ENCODE measurements around the gene TMEM233. TPM values are rescaled to one million over a fixed set of nuclear protein-coding genes. Genes with fewer than 3 reads are reported as not detected.
"Not testable (repeated sequence)": the region's sequence is repeated elsewhere in the genome, so short reads cannot be mapped to it uniquely, and the experiment has no call there.

The TMEM233 gene
- total and polyA plus RNA-seq, 2 experiments from 2014 or later, result 0.24 to 0.71 TPM

DNA sequence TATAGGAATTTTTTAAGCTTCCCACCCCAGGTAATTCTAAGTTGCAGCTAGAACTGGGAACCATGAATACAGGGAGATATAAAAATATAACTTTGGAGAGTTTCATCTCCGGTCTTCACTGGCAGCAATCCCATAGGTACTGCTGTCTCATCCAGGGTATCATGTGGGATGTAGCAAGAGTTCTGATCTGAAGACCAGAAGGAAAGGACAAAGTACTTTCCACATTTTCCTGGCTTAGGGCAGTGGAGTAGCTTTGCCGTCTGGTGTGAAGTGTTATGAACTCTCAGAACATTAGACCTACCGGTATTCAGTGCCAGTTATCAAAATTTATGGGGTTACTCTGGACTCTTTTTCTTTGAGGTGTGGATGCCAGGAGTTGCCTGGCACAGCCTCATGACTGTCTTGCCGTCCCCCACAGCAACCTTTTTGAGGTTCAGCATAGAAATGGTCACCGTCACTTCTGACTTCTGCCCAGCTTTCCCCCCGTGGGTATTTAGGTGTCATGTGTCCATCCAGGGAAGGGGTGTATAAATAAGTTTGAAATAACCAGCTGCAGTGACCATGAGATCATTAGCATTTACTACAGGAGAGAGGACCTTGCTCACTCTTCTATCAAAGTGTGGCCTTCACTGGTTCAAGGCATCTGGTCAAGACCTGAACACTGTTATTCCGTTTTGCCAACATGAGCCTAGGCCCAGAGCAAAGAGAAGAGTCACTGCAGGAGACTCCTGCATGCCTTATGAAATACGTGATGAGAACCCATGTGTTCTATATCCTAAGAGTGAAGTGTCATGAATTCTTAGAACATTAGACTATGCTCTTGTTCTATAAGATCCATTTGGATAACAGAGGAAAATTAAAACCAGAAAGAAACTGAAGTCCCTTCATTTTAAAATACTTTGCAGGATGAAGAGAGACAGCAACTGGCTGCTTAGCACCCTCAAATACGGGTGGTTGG lies 22.2 kb downstream of the TMEM233 start (continued):
- TF ChIP-seq JUNB (IDR thresholded peaks at IDR 0.05; ENCODE audit: unreplicated experiment) (no peak), STAT1 (IDR thresholded peaks at IDR 0.05; ENCODE audit: unreplicated experiment) (no peak), POLR2AphosphoS5 (IDR thresholded peaks at IDR 0.05; ENCODE audit: low read depth) (no peak)

DNA sequence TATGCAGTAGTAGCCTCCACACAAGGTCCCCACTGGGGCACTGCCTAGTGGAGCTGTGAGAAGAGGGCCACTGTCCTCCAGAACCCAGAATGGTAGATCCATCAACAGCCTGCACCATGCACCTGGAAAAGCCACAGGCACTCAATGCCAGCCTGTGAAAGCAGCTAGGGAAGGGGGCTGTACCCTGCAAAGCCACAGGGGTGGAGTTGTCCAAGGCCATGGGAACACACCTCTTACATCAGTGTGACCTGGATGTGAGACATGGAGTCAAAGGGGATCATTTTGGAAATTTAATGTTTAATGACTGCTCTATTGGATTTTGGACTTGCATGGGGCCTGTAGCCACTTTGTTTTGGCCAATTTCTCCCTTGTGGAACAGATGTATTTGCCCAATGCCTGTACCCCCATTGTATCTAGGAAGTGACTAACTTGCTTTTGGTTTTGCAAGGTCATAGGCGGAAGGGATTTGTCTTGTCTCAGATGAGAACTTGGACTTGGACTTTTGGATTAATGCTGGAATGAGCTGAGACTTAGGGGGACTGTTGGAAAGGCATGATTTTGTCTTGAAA lies 24.8 kb downstream of the TMEM233 start:
- Mint-ChIP-seq H3K9me3 (peaks cover 23% of the 10 kb centered on the region), H3K36me3 (ENCODE audit: low read depth) (peaks cover 13% of the 10 kb centered on the region; the same call in 2 of the 3 replicates)
- not testable (repeated sequence) for H3K4me3 Mint-ChIP-seq; H4K20me1 ChIP-seq (replicated peaks; ENCODE audit: insufficient read depth); H3K79me2 ChIP-seq (replicated peaks; ENCODE audit: insufficient read depth); DNase-seq (ENCODE audit: low spot score); H3K27ac Mint-ChIP-seq; H3K36me3 ChIP-seq (ENCODE audit: insufficient read depth); H3K4me3 ChIP-seq; H3K9me2 ChIP-seq (ENCODE audit: insufficient read depth); H3K27me3 Mint-ChIP-seq (ENCODE audit: insufficient read depth, low read depth, poor library complexity); H2AFZ ChIP-seq; H3F3A ChIP-seq (replicated peaks; ENCODE audit: low read depth); H3K27ac ChIP-seq (ENCODE audit: low read depth); H3K4me1 Mint-ChIP-seq; H3K4me2 ChIP-seq; ATAC-seq; H3K4me1 ChIP-seq (ENCODE audit: insufficient read depth); H3K27me3 ChIP-seq (ENCODE audit: insufficient read depth)

DNA sequence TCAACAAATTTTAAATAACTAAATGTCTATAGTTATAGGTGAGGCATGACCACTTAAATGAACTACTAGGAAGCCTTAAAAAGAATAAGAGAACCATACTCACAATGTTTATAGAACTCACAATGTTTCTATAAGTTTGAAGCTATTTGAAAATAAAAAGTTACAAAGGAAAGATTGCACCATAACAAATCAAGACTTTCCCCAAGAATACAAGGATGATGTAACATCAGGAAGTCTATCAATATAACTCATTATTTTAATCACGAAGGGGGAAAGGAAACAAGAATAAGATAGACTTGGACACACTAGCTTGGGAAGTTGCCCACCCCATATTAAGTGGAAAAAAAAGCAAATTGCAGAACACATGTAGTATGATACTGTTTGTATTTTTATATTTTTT lies 26.9 kb downstream of the TMEM233 start:
- Histone ChIP-seq H2AFZ (no peak overlapping the region), H4K20me1 (replicated peaks; ENCODE audit: insufficient read depth) (no peaks in the 10 kb centered on the region), H3K4me2 (no peak overlapping the region), H3K4me3 (no peak overlapping the region), H3K4me1 (ENCODE audit: insufficient read depth) (no peaks in the 10 kb centered on the region), H3F3A (replicated peaks; ENCODE audit: low read depth) (no peaks in the 10 kb centered on the region), H3K27me3 (ENCODE audit: insufficient read depth) (no peaks in the 10 kb centered on the region), H3K9me2 (ENCODE audit: insufficient read depth) (peaks cover 6% of the 10 kb centered on the region; the same call in 1 of the 2 replicates), H3K27ac (ENCODE audit: low read depth) (no peak overlapping the region), H3K36me3 (ENCODE audit: insufficient read depth) (no peaks in the 10 kb centered on the region), H3K79me2 (replicated peaks; ENCODE audit: insufficient read depth) (no peaks in the 10 kb centered on the region)
- DNase-seq (ENCODE audit: low spot score) (no peak), ATAC-seq (no peak)
- Mint-ChIP-seq H3K27ac (no peak overlapping the region), H3K36me3 (ENCODE audit: low read depth) (peaks cover 13% of the 10 kb centered on the region; the same call in 2 of the 3 replicates), H3K4me3 (no peak overlapping the region), H3K4me1 (no peaks in the 10 kb centered on the region), H3K27me3 (ENCODE audit: insufficient read depth, low read depth, poor library complexity) (peaks cover 3% of the 10 kb centered on the region), H3K9me3 (peaks cover 23% of the 10 kb centered on the region)
- no peak for TF ChIP-seq EZH2phosphoT487 (IDR thresholded peaks at IDR 0.05; ENCODE audit: unreplicated experiment)
- TF ChIP-seq STAT1 (IDR thresholded peaks at IDR 0.05; ENCODE audit: unreplicated experiment), result no peak
- no peak for TF ChIP-seq ZNF331 (CRISPR knock-in tag; IDR thresholded peaks at IDR 0.05; ENCODE audit: low read depth)
- TF ChIP-seq POLR2AphosphoS5 (IDR thresholded peaks at IDR 0.05; ENCODE audit: low read depth), result no peak
- no peak for TF ChIP-seq CREB1 (CRISPR knock-in tag; IDR thresholded peaks at IDR 0.05; ENCODE audit: low read depth)

DNA sequence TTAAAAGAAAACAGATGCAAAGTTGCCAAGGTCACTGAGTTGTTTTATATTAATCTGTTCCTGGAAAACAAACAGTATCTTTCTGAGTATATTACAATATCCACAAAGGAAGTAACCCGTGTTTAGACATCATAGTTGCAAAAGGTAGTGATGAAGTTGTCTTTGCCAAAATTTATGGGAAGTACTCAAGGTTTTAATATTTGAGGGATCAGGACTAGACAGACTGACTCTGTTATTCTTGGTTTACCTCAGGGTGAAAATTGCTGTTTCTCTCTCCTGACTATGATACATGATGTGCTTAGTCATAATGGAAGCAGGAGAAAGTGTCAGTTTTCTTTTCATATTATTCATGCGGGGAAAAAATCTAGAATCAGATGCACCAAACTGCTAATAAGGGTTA lies 28.3 kb downstream of the TMEM233 start:
- no peaks in the 10 kb centered on the region for H3K79me2 ChIP-seq (replicated peaks; ENCODE audit: insufficient read depth)
- H3K4me3 ChIP-seq, result no peak overlapping the region
- Mint-ChIP-seq H3K36me3 (ENCODE audit: low read depth) (peaks cover 12% of the 10 kb centered on the region; the same call in 2 of the 3 replicates), H3K9me3 (peaks cover 23% of the 10 kb centered on the region), H3K4me1 (no peaks in the 10 kb centered on the region), H3K4me3 (no peak overlapping the region), H3K27ac (no peak overlapping the region), H3K27me3 (ENCODE audit: insufficient read depth, low read depth, poor library complexity) (peaks cover 3% of the 10 kb centered on the region)
- no peaks in the 10 kb centered on the region for H3K27me3 ChIP-seq (ENCODE audit: insufficient read depth)
- H4K20me1 ChIP-seq (replicated peaks; ENCODE audit: insufficient read depth), result no peaks in the 10 kb centered on the region
- DNase-seq (ENCODE audit: low spot score) (no peak), ATAC-seq (no peak)
- no peaks in the 10 kb centered on the region for H3F3A ChIP-seq (replicated peaks; ENCODE audit: low read depth)
- no peak overlapping the region for H3K27ac ChIP-seq (ENCODE audit: low read depth)
- no peak overlapping the region for H3K4me2 ChIP-seq
- H3K36me3 ChIP-seq (ENCODE audit: insufficient read depth), result no peaks in the 10 kb centered on the region
- no peak overlapping the region for H2AFZ ChIP-seq
- 0 out of 2 replicates have a peak, but pooled peaks cover 3% of the 10 kb centered on the region for H3K9me2 ChIP-seq (ENCODE audit: insufficient read depth)
- no peaks in the 10 kb centered on the region for H3K4me1 ChIP-seq (ENCODE audit: insufficient read depth)
- TF ChIP-seq, protein P1, sequence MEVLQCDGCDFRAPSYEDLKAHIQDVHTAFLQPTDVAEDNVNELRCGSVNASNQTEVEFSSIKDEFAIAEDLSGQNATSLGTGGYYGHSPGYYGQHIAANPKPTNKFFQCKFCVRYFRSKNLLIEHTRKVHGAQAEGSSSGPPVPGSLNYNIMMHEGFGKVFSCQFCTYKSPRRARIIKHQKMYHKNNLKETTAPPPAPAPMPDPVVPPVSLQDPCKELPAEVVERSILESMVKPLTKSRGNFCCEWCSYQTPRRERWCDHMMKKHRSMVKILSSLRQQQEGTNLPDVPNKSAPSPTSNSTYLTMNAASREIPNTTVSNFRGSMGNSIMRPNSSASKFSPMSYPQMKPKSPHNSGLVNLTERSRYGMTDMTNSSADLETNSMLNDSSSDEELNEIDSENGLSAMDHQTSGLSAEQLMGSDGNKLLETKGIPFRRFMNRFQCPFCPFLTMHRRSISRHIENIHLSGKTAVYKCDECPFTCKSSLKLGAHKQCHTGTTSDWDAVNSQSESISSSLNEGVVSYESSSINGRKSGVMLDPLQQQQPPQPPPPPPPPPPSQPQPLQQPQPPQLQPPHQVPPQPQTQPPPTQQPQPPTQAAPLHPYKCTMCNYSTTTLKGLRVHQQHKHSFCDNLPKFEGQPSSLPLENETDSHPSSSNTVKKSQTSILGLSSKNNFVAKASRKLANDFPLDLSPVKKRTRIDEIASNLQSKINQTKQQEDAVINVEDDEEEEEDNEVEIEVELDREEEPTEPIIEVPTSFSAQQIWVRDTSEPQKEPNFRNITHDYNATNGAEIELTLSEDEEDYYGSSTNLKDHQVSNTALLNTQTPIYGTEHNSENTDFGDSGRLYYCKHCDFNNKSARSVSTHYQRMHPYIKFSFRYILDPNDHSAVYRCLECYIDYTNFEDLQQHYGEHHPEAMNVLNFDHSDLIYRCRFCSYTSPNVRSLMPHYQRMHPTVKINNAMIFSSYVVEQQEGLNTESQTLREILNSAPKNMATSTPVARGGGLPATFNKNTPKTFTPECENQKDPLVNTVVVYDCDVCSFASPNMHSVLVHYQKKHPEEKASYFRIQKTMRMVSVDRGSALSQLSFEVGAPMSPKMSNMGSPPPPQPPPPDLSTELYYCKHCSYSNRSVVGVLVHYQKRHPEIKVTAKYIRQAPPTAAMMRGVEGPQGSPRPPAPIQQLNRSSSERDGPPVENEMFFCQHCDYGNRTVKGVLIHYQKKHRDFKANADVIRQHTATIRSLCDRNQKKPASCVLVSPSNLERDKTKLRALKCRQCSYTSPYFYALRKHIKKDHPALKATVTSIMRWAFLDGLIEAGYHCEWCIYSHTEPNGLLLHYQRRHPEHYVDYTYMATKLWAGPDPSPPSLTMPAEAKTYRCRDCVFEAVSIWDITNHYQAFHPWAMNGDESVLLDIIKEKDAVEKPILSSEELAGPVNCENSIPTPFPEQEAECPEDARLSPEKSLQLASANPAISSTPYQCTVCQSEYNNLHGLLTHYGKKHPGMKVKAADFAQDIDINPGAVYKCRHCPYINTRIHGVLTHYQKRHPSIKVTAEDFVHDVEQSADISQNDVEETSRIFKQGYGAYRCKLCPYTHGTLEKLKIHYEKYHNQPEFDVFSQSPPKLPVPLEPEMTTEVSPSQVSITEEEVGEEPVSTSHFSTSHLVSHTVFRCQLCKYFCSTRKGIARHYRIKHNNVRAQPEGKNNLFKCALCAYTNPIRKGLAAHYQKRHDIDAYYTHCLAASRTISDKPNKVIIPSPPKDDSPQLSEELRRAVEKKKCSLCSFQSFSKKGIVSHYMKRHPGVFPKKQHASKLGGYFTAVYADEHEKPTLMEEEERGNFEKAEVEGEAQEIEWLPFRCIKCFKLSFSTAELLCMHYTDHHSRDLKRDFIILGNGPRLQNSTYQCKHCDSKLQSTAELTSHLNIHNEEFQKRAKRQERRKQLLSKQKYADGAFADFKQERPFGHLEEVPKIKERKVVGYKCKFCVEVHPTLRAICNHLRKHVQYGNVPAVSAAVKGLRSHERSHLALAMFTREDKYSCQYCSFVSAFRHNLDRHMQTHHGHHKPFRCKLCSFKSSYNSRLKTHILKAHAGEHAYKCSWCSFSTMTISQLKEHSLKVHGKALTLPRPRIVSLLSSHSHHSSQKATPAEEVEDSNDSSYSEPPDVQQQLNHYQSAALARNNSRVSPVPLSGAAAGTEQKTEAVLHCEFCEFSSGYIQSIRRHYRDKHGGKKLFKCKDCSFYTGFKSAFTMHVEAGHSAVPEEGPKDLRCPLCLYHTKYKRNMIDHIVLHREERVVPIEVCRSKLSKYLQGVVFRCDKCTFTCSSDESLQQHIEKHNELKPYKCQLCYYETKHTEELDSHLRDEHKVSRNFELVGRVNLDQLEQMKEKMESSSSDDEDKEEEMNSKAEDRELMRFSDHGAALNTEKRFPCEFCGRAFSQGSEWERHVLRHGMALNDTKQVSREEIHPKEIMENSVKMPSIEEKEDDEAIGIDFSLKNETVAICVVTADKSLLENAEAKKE (CRISPR knock-in tag; IDR thresholded peaks at IDR 0.05), result no peak
- no peak for TF ChIP-seq ZNF114 (CRISPR knock-in tag; IDR thresholded peaks at IDR 0.05)

Data from GM23338 (cell line).